Upper lobe of left lung (tissue), 4 donors: ENCODE measurements around the gene FGF21.

Experiments
- EP300 ChIP-seq, 4 donors: sonication (generic); formaldehyde crosslinking; IDR thresholded peaks; one replicate each; pipeline ENCODE4 v1.5.1; 2017; ENCODE audit warnings: antibody characterized with exemption in 4 of 4, control low read depth in 2 of 4
- POLR2A ChIP-seq, 4 donors: fragments of 450-650 bp; IDR thresholded peaks; one replicate each; pipeline ENCODE4 v1.5.1; 2016 to 2017; ENCODE audit warnings: antibody characterized with exemption in 4 of 4, mild to moderate bottlenecking in 2 of 4
- POLR2AphosphoS5 ChIP-seq, 2 donors: sonication (generic); formaldehyde crosslinking; IDR thresholded peaks; one replicate each; pipeline ENCODE4 v1.5.1; 2017; ENCODE audit warnings: antibody characterized with exemption in 2 of 2

DNA sequence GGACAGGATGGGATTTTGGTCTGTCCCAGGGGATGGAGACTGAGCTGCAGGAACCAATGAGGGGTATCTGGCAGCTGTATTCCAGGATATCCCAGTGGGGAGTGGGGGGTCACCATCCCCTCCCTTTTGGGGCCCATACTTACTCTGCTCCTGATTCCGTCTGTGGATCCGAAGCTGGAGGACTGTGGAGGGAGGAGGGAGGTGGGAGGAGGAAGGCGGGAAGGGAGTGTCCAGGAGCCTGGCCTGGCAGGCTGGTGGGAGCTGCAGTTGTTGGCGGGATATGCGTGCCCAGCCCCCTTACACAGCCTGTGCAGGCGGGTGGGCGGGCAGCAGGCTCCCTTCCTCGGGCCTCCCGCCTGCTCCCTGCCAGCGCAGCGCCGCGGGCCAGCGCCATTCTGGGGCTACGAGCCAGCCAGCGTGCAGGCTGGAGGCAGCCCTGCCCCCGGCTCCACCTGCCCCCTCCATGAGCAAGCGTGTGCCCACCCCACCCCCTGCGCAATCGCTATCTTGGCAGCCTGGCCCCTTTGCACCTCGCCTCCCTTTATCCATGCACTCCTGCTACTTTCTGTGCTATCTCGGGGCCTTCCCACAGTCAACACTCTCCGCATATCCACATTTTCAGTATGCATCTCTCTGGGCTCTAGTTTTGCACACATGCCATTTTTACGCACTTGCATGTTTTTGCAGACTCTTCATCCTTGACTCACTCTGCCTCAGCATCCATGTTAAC, 38.6 kb upstream of the FGF21 start:
- no peak for TF ChIP-seq POLR2A (IDR thresholded peaks at IDR 0.05)
- TF ChIP-seq POLR2AphosphoS5 (IDR thresholded peaks at IDR 0.05), result no peak
- TF ChIP-seq EP300 (IDR thresholded peaks at IDR 0.05), result no peak
